ENCODE measurements around the gene ACE2.

DNA sequence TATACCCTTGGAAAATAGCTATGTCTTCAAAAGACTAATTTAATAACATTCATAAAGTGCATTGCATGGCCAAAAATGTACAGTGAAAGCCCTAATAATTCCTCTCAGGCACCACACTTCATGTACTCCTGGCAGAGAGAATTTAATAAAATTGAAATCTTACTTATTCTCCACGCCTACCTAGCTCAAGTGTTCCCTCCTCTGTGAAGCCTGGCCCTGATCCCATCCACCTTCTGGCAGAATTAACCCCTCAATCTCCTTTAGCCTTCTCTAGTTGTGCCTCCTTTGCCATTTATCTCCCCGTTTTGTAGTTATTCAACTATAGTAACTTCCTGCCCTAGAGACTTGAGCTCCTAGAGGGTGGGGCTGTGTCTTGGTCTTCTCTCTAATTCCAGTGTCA is 26.7 kb downstream of the ACE2 start:
- TF ChIP-seq CTCF (IDR thresholded peaks at IDR 0.05) (no peak), POLR2A (IDR thresholded peaks at IDR 0.05) (no peak)
